Neutrophil (primary cell): ENCODE data around the gene XRN2.

ENCODE experiments used
- H3K27ac ChIP-seq: fragments of 200-600 bp; sonication (generic); 2 replicates; pipeline ENCODE4 v1.5.1; 2016; ENCODE audit warnings: mild to moderate bottlenecking, moderate library complexity
- H3K27me3 ChIP-seq: fragments of 200-600 bp; sonication (generic); 2 replicates; pipeline ENCODE4 v1.6.0; 2016; ENCODE audit warnings: mild to moderate bottlenecking
- H3K36me3 ChIP-seq: fragments of 200-600 bp; sonication (generic); 2 replicates; pipeline ENCODE4 v1.5.1; 2017
- H3K4me1 ChIP-seq, 2 experiments: fragments of 200-600 bp in 1 of 2; sonication (generic) in 1 of 2; 1 replicate in 1 of 2; 2 replicates in 1 of 2; pipeline versions ENCODE4 v1.5.1 to v1.6.1; 2013 to 2016; ENCODE audit warnings: low read depth in 1 of 2, low read length in 1 of 2, mild to moderate bottlenecking in 1 of 2, moderate library complexity in 1 of 2; ENCODE audit not compliant: control insufficient read depth in 1 of 2, insufficient read depth in 1 of 2
- H3K4me3 ChIP-seq, 2 experiments: fragments of 200-600 bp in 1 of 2; sonication (generic) in 1 of 2; 1 replicate in 1 of 2; 2 replicates in 1 of 2; pipeline ENCODE4 v1.5.1; 2013 to 2016; ENCODE audit warnings: low read depth in 1 of 2, low read length in 1 of 2, mild to moderate bottlenecking in 1 of 2, moderate library complexity in 1 of 2
- H3K9me3 ChIP-seq: fragments of 200-600 bp; sonication (generic); 2 replicates; pipeline ENCODE4 v1.5.1; 2016
- CTCF ChIP-seq: fragments of 200-600 bp; sonication (generic); IDR thresholded peaks from 2 replicates; pipeline ENCODE4 v1.5.1; 2016; ENCODE audit warnings: antibody characterized with exemption

Gene XRN2

GRCh38 chr20:21272679-21273078 is 30.5 kb upstream of the XRN2 start:
- no peaks in the 10 kb centered on the region for H3K4me1 ChIP-seq
- H3K4me3 ChIP-seq = no peak overlapping the region
- peaks cover 61% of the 10 kb centered on the region for H3K27me3 ChIP-seq
- no peaks in the 10 kb centered on the region for H3K9me3 ChIP-seq
- no peak for TF ChIP-seq CTCF
- H3K27ac ChIP-seq = no peak overlapping the region
- H3K36me3 ChIP-seq = no peaks in the 10 kb centered on the region

GRCh38 chr20:21273755-21274386 is 29.3 kb upstream of the XRN2 start:
- Histone ChIP-seq H3K27ac (no peak overlapping the region), H3K4me3 (no peak overlapping the region), H3K36me3 (no peaks in the 10 kb centered on the region), H3K9me3 (no peaks in the 10 kb centered on the region), H3K27me3 (peaks cover 66% of the 10 kb centered on the region), H3K4me1 (no peaks in the 10 kb centered on the region)
- no peak for TF ChIP-seq CTCF

GRCh38 chr20:21278829-21279228 is 24.3 kb upstream of the XRN2 start:
- no peak overlapping the region for H3K4me3 ChIP-seq
- H3K27me3 ChIP-seq = peaks cover 60% of the 10 kb centered on the region
- no peak for TF ChIP-seq CTCF

GRCh38 chr20:21279706-21280521 is 23.2 kb upstream of the XRN2 start:
- no peak for TF ChIP-seq CTCF
- H3K36me3 ChIP-seq = no peaks in the 10 kb centered on the region
- peaks cover 50% of the 10 kb centered on the region for H3K27me3 ChIP-seq
- H3K4me1 ChIP-seq = no peaks in the 10 kb centered on the region
- H3K9me3 ChIP-seq = no peaks in the 10 kb centered on the region
- H3K27ac ChIP-seq = no peak overlapping the region
- H3K4me3 ChIP-seq = no peak overlapping the region

More at GRCh38 chr20:21278829-21279228, 24.3 kb upstream of the XRN2 start:
- no peak overlapping the region for H3K27ac ChIP-seq
- H3K36me3 ChIP-seq = no peaks in the 10 kb centered on the region
- no peaks in the 10 kb centered on the region for H3K9me3 ChIP-seq
- H3K4me1 ChIP-seq = no peaks in the 10 kb centered on the region

- Histone ChIP-seq H3K9me3 (no peaks in the 10 kb centered on the region), H3K27ac (no peak overlapping the region)
- no peak for TF ChIP-seq CTCF
Observed at GRCh38 chr20:21280522-21281016, 22.6 kb upstream of the XRN2 start.

More at GRCh38 chr20:21280522-21281016, 22.6 kb upstream of the XRN2 start:
- Histone ChIP-seq H3K4me1 (no peaks in the 10 kb centered on the region), H3K4me3 (no peak overlapping the region), H3K27me3 (peaks cover 51% of the 10 kb centered on the region), H3K36me3 (no peaks in the 10 kb centered on the region)
